T-helper 2 cell treated with Interferon-gamma antibody and Interleukin-4, amounts not matched to agents 100 ng/mL and 5 ng/mL, for 36 hours (primary cell): ENCODE results near the gene CFAP45. TPM values are rescaled to one million over a fixed set of nuclear protein-coding genes. Genes with fewer than 3 reads are reported as not detected.

Experiments
- intact Hi-C: fragments of 100-400 bp; cut with micrococcal nuclease; formaldehyde crosslinking; loops from one replicate; pipeline ENCODE4 v1.15.1; 2023
- total RNA-seq: library from RNA; stranded (reverse); gene quantifications from 2 replicates; pipeline ENCODE4 v1.2.3, GENCODE V29; 2022

CFAP45 gene
- total RNA-seq, 1 donor from 2014 or later = 0.98 TPM

DNA sequence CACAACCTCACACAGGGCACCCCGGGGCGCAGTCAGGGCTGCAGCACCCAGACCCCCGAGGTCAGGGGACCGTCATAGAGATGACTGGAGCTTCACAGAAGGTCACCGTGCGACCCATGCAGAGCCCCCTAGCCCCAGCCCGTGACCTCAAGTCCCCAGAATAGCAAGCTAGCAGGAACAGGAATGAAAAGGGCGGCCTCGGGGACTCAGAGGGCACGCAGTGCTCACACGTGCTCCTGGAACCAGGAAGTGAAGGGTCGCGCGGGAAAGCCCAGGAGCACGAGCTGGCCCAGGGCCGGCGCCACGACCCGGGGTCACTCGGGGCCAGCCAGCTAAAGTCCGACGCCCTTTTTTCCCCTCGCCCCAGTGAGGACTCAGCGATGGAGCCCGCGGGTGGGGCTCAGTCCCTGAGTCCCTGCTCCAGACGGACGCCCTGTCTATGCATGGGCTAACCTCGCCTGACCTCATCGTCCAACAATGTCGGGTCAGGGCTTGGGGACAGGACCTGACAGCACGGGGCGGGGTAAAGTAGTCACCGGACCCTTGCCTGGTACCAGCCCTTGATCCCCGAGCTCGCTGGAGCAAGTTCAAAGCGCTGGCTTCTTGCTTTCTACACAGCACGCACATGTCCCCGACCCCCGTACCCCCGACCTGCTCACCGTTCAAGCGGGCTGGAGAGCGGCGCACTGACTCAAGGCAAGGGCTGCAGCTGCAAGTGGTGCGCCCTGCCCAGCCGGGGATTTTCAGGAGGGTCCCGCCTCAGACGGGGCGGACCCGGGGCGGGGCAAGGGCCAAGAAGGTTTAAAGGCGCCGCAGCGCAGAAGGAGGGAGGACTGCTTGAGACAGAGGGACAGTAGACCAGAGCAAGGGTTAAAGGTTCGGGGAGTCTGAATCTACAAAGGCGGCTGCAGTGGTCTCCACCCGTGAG lies 25.1 kb upstream of the CFAP45 start, which contains the start of gene TAGLN2:
TSS of gene TAGLN2 (minus strand) at position 717 of the 928 bp plus-strand sequence. CDS start 4,998 bp downstream, outside the sequence.
- intact Hi-C loops = loop anchor here (1.0 to 5.0 kb wide), 5 partner anchors 32 to 848 kb away; partner anchors contain the start of genes AIM2, DCAF8, DUSP23 and PIGM

DNA sequence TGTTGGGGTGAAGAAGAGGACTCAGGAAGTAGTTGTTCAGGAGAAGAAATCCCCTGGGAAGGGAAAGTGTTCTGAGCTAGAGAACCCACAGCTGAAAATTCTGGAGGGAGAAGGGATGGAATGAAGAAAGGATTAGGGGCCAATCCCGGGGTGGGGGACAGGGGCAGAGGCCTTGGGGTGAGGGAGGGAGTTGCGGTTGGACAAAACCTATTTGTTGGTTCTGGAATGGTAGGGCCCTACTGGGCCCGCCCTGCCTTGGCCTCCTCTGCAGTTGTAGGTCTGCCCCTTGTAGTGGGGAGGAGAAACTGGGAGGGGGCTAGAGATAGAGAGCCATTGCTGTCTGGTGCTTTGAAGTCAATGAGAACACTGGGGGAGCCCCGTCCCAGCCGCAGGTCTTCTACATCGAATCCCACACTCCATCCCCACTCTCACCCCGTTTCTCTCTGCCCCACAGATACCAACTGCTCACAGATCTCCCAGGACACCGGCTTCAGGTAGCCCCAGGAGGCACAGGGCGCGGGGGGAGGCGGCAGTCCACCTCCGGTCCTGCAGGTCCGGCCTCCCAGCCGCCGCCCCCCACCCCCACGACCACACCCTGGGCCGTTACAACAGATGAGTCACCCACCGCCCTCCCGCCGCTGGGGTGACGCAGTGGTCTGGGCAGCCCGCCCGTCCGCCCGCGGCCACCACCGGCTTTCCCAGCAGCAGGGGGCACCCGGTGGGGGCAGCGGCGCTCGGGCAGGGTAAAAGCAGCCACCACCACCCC lies 24.2 kb upstream of the CFAP45 start:
- intact Hi-C loops = loop anchor here (2.0 to 5.0 kb wide), 3 partner anchors 31 to 847 kb away; partner anchors contain the start of genes AIM2 and DCAF8

DNA sequence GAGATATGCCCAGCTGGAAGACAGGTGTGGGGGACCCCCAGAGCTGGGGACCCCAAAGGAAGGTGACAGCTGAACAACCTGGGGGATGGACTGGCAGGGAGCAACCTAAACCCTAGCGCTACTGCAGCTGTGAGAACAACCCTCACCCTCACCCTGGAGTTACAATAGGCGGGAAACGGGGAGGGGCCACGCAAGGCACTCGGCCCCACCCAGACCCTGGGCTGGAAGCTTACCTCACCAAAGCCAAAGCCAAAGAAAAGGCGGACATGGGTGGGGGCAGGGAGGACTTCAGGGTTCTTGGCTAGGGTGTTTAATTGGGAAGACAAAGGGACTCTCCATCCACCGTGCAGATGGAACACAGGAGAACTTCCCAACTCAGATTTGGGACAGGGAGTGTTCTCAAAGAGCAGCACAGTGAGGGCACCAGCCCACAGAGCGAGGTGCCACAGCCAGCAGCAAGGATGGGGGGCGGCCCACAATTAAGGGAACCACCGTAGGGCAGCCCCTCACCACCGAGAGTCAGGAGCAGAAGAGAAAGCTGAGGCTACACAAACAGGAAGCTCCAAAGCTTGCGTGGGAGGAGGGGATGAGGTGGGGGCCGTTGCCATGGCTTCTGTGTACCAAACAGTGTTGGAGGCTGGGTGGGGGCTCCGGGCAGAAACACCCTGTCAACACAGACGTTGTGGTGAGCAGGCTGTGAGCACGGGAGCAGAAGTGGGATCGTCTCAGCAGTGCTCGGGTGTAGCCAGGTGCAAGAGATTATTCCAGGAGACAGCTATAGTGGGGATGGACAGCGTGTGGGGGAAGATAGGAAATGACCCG lies 23.4 kb upstream of the CFAP45 start:
- intact Hi-C loops = loop anchor here (1.0 to 5.0 kb wide), 6 partner anchors 31 to 913 kb away; partner anchors contain the start of genes AIM2, DCAF8 and IGSF8

DNA sequence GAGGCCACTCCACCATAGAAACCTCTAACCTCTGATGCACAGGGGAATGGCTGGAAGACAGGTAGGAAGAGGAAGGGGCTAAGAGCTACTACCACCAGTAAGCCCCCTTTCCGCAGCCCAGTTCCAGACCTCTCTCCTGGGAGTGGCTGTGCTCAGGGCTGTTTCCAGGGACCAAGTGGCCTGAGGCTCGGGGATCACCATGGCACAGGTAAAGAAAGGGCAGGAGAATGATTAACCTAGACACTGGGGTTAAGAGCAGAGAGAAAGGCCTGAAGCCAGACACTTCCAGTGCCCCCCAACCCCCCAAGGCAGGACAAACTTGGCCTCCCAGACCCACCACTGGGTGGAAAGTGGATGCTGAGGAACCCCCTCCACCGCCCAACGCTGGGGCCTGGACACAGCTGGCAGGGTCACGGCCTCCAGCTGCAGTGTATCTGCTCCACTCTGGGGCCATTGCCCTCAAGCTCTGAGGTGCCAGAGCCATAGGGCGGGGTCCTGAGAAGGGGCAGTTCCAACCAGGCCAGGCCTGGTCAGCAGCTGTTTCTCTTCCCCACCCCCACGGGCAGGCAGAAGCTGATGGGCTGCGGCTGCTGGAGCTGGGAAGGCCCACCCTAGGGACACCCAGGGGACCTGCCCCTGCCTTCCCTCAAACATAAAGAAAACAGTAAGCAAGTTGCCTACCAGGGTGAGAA lies 22.7 kb upstream of the CFAP45 start:
- intact Hi-C loops = loop anchor here (1.0 to 5.0 kb wide), 5 partner anchors 68 to 912 kb away; partner anchors contain the start of genes AIM2, DCAF8 and IGSF8

DNA sequence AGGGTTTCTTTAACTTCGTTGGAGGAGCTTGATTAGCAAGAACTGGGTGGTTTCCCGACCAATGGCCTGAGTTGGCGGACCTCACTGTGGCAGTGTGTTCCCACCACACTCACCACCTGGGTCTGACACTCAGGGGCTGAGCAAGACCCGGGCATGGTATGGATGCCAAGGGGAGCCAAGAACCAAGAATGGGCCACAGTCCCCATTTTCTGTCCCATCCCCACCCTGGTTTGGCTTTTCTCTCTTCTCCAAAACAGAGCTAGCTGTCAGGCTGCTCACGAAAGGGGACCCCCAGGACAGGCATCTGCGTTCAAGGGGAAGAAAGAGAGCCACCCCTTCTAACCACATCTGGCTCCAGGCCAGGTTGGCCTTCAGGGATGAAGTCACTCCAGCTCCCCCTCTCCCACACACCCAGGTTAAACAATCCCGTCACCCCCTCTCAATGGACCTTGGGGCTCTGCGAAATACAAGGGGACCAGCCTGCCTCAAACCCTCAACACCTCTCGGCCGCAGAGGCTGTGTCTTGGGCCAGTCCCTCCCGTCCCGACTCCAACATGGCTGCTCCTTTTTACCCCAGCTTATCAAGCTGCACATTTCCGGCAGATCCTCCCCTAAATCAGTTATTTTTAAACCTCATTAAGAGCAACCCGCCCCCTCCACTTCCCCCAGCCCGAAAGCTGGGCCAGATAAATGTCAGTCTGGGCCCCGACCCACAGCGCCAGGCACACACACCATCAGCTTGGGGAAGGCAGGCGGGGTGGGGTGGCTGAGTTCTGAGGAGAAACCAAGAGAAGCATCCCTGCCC lies 21.9 kb upstream of the CFAP45 start:
- intact Hi-C loops = loop anchor here (2.0 to 5.0 kb wide), 4 partner anchors 67 to 911 kb away; partner anchors contain the start of genes AIM2 and DCAF8

DNA sequence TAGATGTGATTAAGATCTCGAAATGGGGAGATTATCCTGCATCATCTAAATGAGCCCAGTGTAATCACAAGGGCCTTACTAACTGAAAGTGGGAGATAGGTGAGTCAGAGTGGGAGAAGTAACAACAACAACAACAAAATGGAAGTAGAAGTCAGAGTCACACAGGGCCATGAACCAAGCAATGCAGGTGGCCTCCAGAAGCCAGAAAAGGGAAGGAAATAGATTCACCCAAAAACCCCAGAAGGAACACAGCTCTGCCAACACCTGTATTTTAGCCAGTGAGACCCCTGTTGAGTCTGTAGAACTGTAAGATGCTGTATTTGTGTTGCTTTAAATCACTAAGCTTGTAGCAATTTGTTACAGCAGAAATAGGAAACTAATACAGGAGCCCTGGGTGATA lies 21.3 kb upstream of the CFAP45 start:
- intact Hi-C loops = loop anchor here (5.0 kb wide), 2 partner anchors 341 to 844 kb away; partner anchors contain the start of genes AIM2 and DCAF8

DNA sequence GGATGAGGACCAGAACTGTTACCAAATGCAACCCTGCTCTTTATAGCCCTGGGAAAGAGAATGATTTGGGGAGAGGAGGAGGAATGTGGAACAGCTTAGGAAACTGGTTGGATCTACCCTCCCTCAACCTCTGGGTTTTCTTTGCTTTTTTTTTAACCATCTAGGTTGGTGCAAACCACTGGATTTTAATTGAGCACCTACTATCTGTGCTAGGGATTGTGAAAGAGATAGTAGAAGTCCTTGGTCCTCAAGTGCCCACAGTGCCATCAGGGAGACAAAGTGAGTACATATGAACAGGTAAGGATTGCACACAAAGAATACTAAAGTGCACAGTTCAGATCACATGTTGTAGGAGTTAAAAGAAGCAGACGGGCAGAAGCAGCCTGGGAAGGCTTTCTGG lies 20.7 kb upstream of the CFAP45 start:
- intact Hi-C loops = loop anchor here (5.0 kb wide), 2 partner anchors 342 to 843 kb away; partner anchors contain the start of genes AIM2 and DCAF8

DNA sequence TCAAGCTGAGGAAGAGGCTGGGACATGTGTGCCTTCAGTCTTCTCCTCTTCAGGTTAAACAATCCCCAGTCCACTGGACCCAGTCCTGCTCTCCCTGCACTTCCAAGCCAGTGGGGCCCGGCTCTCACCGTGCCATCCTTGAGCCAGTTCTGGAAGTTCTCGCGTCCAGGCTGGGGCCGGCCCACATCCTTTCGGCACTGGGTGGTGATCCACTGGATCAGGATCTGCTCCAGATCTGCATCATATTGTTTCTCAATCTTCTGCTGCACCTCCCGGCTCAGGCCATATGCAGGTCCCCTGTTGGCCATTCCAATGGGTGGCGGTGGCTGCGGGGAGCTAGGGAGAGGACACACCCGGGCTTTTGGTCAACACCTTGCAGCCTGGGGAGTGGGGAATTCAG lies 20.2 kb upstream of the CFAP45 start:
- intact Hi-C loops = loop anchor here (5.0 kb wide), 2 partner anchors 342 to 843 kb away; partner anchors contain the start of genes AIM2 and DCAF8

DNA sequence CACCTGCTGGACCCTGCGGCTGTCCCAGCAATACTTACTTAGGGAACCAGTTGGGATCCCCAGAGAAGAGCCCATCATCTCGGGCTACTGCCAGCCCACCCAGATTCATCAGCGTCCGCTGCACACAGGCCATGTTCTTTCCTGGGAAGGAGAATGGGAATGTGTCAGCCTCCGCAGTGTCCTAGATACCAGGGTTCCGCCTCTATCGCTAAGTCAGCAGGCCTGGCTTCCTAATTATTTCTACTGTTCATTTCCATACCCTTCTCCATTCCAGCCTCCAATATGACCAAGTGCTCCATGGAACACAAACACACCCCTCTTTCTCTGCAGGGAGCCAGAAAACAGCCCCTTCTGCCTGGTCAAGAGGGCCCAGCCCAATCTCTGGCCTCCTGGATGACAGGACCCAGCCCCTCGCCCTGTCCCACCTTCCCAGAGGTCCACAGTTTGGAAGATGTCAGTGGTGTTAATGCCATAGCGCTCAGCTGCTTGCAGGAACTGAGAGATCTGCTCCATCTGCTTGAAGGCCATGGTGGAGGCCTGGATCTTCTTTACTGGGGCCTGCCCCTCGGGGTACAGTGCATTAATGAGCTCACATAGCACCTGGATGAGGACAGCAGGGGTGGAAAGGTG lies 19.4 kb upstream of the CFAP45 start:
- intact Hi-C loops = no loop called here

DNA sequence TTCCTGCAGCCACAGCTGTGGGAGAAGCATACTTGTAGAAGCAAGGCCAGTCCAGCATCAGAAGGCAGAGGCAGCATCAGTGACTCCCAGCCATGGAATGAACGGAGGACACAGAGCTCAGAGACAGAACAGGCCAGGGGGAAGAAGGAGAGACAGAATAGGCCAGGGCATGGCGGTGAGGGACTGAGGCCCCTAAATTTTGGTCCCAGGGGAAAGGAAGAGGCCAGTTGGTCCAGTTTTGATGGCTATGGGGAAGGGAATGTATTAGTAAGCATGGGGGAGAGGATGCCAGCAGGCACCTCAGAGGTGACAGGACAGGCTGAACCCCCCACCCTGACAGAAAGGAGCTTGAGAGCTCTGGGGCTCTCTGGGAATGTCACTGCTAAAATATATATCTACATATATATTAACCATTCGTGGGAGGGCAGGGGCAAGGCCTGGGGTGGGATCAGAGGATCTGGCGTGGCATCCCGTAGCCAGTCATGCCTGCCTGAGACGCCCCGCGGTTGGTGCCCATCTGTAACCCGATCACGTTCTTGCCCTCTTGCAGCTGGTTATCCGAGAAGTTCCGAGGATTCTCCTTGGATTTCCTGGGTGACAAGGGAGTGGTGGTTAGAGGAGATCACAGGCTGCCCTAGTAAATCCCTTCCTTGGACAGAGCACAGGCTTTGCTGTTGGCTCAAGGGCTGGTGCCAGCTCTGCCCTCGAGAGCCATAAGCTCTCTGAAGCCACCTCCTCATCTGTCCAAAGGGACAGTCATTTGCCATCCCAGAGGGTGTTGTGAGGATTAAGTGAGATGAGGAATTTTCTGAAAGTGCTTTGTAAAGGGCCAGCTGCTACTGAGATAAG lies 18.6 kb upstream of the CFAP45 start:
- intact Hi-C loops = no loop called here

DNA sequence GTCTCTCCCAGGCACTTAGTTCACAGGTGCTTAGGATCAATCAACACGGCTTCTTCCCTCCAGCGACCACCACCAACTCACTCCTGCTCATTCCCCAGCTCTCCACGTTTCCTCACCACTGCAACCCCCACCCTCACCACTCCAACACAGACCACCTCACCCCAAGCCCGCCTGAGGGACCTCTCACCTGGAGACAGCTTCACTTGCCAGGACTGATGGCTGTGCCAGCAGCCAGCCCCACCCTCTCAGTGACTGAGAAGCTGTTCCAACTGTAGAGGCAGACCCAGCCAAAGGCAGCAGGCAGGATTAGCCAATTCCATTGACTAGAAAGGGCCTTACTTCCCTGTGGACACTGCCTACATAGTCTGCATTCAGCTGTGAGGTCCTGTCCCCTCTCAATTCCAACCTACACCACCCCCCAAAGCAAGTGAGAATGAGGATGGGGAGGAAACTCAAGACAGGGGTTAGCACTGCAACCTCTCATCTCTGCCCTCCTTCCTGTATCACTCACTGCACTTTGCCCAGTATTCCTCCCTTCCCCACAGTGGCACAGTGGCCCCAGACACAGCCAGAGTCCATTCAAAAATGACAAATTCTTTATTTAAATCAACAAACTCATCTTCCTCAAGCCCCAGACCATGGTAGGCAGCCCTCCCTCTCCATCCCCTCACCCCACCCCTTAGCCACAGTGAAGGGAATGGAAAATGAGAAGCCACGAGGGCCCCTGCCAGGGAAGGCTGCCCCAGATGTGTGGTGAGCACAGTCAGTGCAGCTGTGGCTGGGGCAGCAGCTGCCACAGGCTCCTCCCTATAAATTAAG lies 17.8 kb upstream of the CFAP45 start:
- intact Hi-C loops = no loop called here

DNA sequence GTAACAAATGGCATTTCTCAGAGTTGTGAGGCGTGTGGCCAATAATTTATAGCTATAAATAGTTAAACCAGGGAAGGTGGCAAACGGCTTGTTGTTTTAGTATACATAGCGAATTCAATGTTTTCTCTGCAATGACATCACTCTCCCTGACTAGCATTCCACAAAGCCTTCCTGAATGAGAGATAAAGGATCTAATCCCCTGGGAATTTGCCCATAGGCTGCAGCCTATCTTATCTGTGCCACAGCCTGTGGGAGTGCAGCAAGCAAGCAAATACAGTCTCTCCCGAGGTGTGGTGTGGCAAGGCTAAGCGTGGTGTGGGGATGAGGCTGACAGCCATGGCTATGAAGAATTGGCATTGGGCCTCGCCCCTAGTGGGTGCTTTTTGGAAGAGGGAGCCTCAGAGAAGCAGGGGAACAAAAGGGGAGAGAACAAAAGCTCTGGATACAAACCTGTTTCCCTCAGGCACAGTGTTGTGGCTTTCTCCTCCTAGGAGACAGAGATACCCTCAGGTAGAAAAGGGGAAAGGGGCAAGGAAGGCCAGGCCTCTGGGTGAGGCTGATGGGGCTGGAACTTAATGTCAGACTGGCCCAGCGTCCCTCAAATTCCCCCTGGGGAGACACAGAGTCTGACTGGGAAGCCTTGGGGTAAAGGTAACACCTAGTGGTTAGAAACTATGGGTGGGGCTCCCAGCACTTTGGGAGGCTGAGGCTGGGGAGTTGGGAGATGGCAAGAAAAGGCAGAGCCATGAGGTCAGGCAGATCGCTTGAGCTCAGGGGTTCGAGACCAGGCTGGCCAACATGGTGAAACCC lies 16.5 kb upstream of the CFAP45 start:
- intact Hi-C loops = no loop called here

DNA sequence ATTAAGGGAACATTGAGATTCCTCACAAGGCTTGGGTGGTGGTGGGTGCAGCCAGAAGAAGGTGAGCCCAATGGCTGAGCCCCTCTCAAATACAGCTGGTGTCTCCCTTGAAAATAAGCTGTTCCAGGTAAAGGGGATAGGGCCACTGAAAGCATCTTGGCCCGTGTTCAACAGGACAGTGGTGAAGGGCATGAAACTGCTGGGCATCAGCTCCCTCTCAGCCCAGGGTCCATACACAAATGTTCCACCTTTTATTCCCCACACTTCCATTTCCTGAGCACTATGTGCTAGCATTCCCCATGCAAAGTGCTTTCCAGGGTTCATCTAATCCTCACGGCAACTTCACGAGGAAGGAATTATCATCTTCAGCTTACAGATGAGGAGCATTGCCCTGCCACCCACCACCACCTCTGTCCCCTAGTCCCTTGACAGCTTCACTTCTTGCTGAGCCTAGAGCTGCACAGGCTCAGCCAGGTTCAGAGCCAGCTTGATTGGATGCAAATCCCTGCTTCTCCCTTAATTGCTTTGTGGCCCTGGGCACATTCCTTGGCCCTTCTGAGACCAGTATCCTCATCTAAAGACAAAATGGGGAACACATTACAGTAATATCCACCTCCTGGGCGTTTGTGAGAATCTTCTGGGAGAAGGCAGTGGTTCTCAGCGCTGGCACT lies 15.7 kb upstream of the CFAP45 start:
- intact Hi-C loops = no loop called here

DNA sequence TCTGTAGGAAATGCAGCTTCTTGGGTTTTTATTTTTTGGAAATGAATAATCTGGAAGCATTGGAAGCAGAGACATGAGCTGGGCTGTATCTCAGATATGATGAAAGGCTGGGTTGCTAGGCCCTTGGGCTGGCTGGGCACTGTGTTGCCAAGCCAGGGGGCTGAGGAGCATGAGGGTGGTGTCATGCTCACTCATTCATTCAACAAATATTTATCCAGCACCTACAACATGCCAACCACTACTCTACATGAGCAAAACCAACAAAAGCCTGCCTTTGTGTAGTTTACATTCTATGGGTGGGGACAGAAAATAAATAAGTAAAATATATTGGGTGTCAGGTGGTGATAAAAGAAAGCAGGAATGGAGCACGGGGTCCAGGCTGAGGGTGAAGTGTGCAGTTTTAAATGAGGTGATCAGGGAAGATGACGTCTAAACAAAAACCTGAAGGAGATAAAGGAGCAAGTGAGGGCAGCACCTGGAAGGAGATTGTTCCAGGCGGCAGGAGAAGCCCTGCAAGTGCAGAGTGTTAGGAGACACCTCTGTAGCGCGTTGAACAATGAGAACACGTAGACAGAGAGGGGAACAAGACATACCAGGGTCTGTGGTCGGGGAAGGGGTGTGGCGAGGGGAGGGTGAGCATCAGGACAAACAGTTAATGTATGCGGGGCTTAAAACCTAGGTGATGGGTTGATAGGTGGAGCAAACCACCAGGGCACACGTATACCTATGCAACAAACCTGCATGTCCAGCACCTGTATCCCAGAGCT lies 14.5 kb upstream of the CFAP45 start:
- intact Hi-C loops = no loop called here
